Neural cell (in vitro differentiated cells): ENCODE results near the gene SV2B.

Experiments
- CTCF ChIP-seq: fragments of 450-650 bp; IDR thresholded peaks from 2 replicates; pipeline ENCODE4 v1.5.1; 2014; ENCODE audit warnings: antibody characterized with exemption, mild to moderate bottlenecking, moderate library complexity; ENCODE audit not compliant: poor library complexity, severe bottlenecking
- EZH2 ChIP-seq: fragments of 200-600, 300-800 bp; shearing (Covaris generic), sonication (generic); IDR thresholded peaks from 2 replicates; pipeline ENCODE4 v1.6.1; 2014; ENCODE audit warnings: antibody characterized with exemption, low read length, borderline replicate concordance, mild to moderate bottlenecking; ENCODE audit not compliant: insufficient read depth, poor library complexity, severe bottlenecking
- SMC3 ChIP-seq: fragments of 450-650 bp; conservative IDR thresholded peaks from 2 replicates; pipeline ENCODE4 v1.6.1; 2014; ENCODE audit warnings: antibody characterized with exemption, mild to moderate bottlenecking, moderate library complexity; ENCODE audit not compliant: poor library complexity
- TF ChIP-seq, protein P1 (sequence below): IDR thresholded peaks from 2 replicates; pipeline ENCODE4 v1.6.1; 2012; ENCODE audit warnings: borderline replicate concordance

DNA sequence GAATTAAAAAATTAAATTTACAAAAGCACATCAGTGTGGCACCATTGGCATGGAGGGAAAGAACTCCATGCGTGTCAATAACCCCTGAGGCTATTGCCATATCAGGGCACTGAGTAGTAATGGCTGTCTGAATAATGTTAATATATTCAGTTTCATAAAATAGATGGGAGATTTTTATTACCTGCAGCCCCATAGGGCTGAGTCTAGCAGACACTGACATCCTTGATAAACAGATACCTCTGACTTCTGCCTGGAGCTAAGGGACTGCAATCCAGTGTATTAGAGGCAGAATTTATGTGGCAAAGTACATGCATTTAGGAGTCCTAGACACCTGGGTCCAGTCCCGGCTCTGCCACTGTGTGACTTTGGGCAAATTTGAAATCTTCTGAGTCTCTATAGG lies 38.8 kb upstream of the SV2B start:
- TF ChIP-seq SMC3 (no peak), CTCF (no peak), EZH2 (no peak)
- TF ChIP-seq, protein P1, sequence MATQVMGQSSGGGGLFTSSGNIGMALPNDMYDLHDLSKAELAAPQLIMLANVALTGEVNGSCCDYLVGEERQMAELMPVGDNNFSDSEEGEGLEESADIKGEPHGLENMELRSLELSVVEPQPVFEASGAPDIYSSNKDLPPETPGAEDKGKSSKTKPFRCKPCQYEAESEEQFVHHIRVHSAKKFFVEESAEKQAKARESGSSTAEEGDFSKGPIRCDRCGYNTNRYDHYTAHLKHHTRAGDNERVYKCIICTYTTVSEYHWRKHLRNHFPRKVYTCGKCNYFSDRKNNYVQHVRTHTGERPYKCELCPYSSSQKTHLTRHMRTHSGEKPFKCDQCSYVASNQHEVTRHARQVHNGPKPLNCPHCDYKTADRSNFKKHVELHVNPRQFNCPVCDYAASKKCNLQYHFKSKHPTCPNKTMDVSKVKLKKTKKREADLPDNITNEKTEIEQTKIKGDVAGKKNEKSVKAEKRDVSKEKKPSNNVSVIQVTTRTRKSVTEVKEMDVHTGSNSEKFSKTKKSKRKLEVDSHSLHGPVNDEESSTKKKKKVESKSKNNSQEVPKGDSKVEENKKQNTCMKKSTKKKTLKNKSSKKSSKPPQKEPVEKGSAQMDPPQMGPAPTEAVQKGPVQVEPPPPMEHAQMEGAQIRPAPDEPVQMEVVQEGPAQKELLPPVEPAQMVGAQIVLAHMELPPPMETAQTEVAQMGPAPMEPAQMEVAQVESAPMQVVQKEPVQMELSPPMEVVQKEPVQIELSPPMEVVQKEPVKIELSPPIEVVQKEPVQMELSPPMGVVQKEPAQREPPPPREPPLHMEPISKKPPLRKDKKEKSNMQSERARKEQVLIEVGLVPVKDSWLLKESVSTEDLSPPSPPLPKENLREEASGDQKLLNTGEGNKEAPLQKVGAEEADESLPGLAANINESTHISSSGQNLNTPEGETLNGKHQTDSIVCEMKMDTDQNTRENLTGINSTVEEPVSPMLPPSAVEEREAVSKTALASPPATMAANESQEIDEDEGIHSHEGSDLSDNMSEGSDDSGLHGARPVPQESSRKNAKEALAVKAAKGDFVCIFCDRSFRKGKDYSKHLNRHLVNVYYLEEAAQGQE, result no peak
